HG03571 (cell line): ENCODE results near the gene CLGN.
A peak's percentile ranks its signal among the peaks of the same experiment; 100 is the strongest.

Experiments used
- ATAC-seq: cut with Tn5 transposase; IDR thresholded peaks from one replicate; pipeline ENCODE4 v1.9.1; 2021; ENCODE audit not compliant: unreplicated experiment

Gene CLGN

GRCh38 chr4:140388015-140388414, 39.4 kb downstream of the CLGN start:
- no peak for ATAC-seq

GRCh38 chr4:140382732-140383131, 44.7 kb downstream of the CLGN start:
- no peak for ATAC-seq

- ATAC-seq, result no peak
Observed at GRCh38 chr4:140374130-140374477, 53.3 kb downstream of the CLGN start.

GRCh38 chr4:140373328-140374129, 53.9 kb downstream of the CLGN start, which contains the start of gene SCOC:
Gene SCOC (plus strand): TSS chr4:140373646. CDS start chr4:140379171, 5,525 bp downstream.
- peak; percentile 95 for ATAC-seq

- ATAC-seq, result peak; percentile 55
Observed at GRCh38 chr4:140372751-140373327, 54.6 kb downstream of the CLGN start.

- no peak for ATAC-seq
Observed at GRCh38 chr4:140368686-140369085, 58.8 kb downstream of the CLGN start.

GRCh38 chr4:140367738-140368137, 59.7 kb downstream of the CLGN start:
- ATAC-seq, result no peak

- ATAC-seq, result no peak
Observed at GRCh38 chr4:140363558-140363957, 63.9 kb downstream of the CLGN start.

GRCh38 chr4:140363051-140363450, 64.4 kb downstream of the CLGN start:
- ATAC-seq, result no peak

- no peak for ATAC-seq
Observed at GRCh38 chr4:140361099-140361498, 66.3 kb downstream of the CLGN start.

- peak; percentile 98 for ATAC-seq
Observed at GRCh38 chr4:140359562-140360427, 67.7 kb downstream of the CLGN start.

- ATAC-seq, result no peak
Observed at GRCh38 chr4:140358281-140358680, 69.2 kb downstream of the CLGN start.

- no peak for ATAC-seq
Observed at GRCh38 chr4:140357868-140358267, 69.6 kb downstream of the CLGN start.

- ATAC-seq, result no peak
Observed at GRCh38 chr4:140355288-140355687, 72.2 kb downstream of the CLGN start.

GRCh38 chr4:140353786-140354185, 73.7 kb downstream of the CLGN start:
- ATAC-seq, result no peak

- no peak for ATAC-seq
Observed at GRCh38 chr4:140351093-140352075, 76.1 kb downstream of the CLGN start.

GRCh38 chr4:140349816-140350215, 77.6 kb downstream of the CLGN start:
- no peak for ATAC-seq

GRCh38 chr4:140346136-140346535, 81.3 kb downstream of the CLGN start:
- ATAC-seq, result no peak

- no peak for ATAC-seq
Observed at GRCh38 chr4:140344621-140345020, 82.8 kb downstream of the CLGN start.

GRCh38 chr4:140344101-140344500, 83.3 kb downstream of the CLGN start:
- ATAC-seq, result no peak
